GM18502 (cell line): ENCODE results near the gene RBMS1.

ENCODE experiments used
- ATAC-seq: cut with Tn5 transposase; IDR thresholded peaks from one replicate; pipeline ENCODE4 v1.9.1; 2021; ENCODE audit warnings: mild to moderate bottlenecking; ENCODE audit not compliant: unreplicated experiment, poor library complexity

Gene RBMS1

GRCh38 chr2:160417745-160418397, 75.7 kb downstream of the RBMS1 start:
- ATAC-seq = no peak

- no peak for ATAC-seq
Measured at GRCh38 chr2:160415991-160416390, 77.6 kb downstream of the RBMS1 start.

GRCh38 chr2:160411955-160412354, 81.7 kb downstream of the RBMS1 start:
- no peak for ATAC-seq

- peak; percentile 33 for ATAC-seq
Measured at GRCh38 chr2:160411167-160411566, 82.4 kb downstream of the RBMS1 start.

- ATAC-seq = no peak
Measured at GRCh38 chr2:160409480-160409879, 84.1 kb downstream of the RBMS1 start.

- no peak for ATAC-seq
Measured at GRCh38 chr2:160408959-160409291, 84.7 kb downstream of the RBMS1 start.

GRCh38 chr2:160408173-160408958, 85.2 kb downstream of the RBMS1 start:
- ATAC-seq = no peak

GRCh38 chr2:160407393-160408172, 86.0 kb downstream of the RBMS1 start:
- peak; percentile 62 for ATAC-seq

- ATAC-seq = peak; percentile 60
Measured at GRCh38 chr2:160406591-160407392, 86.8 kb downstream of the RBMS1 start.

GRCh38 chr2:160405077-160405867, 88.3 kb downstream of the RBMS1 start:
- ATAC-seq = no peak

- ATAC-seq = no peak
Measured at GRCh38 chr2:160402997-160403979, 90.3 kb downstream of the RBMS1 start.

GRCh38 chr2:160402501-160402900, 91.1 kb downstream of the RBMS1 start:
- ATAC-seq = no peak

GRCh38 chr2:160401895-160402294, 91.7 kb downstream of the RBMS1 start:
- no peak for ATAC-seq

- ATAC-seq = no peak
Measured at GRCh38 chr2:160399880-160400279, 93.7 kb downstream of the RBMS1 start.

- ATAC-seq = no peak
Measured at GRCh38 chr2:160397530-160397865, 96.1 kb downstream of the RBMS1 start.

- ATAC-seq = peak; percentile 100
Measured at GRCh38 chr2:160394153-160394552, 99.5 kb downstream of the RBMS1 start.

GRCh38 chr2:160392201-160392600, 101.4 kb downstream of the RBMS1 start:
- ATAC-seq = no peak

- ATAC-seq = no peak
Measured at GRCh38 chr2:160390544-160391455, 102.8 kb downstream of the RBMS1 start.
